ENCODE measurements around the gene DKK1.
A peak's percentile ranks its signal among the peaks of the same experiment; 100 is the strongest.

The DKK1 gene, protein sequence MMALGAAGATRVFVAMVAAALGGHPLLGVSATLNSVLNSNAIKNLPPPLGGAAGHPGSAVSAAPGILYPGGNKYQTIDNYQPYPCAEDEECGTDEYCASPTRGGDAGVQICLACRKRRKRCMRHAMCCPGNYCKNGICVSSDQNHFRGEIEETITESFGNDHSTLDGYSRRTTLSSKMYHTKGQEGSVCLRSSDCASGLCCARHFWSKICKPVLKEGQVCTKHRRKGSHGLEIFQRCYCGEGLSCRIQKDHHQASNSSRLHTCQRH

DNA sequence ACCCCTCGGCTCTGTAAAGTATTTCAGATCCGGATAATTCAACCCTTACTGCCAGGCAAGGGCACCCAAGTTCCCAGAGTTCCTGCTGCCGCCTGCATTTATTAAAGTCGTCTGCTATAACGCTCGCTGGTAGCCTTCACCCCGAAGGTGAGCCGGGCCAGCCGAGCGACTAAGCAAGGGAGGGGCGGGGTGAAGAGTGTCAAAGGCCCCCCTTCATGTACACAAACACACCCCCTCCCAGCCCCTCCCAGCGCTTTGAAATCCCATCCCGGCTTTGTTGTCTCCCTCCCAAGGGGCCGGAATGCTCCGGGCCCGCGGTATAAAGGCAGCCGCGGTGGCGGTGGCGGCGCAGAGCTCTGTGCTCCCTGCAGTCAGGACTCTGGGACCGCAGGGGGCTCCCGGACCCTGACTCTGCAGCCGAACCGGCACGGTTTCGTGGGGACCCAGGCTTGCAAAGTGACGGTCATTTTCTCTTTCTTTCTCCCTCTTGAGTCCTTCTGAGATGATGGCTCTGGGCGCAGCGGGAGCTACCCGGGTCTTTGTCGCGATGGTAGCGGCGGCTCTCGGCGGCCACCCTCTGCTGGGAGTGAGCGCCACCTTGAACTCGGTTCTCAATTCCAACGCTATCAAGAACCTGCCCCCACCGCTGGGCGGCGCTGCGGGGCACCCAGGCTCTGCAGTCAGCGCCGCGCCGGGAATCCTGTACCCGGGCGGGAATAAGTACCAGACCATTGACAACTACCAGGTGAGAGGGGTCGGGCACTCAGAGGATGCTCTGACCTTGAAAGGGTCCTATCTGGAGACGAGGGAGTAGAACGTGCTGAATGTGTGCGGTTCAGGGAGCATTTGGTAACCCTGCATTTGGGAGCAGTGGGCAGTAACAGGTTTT is at the start of gene DKK1:
TSS of gene DKK1 (plus strand) at position 349 of the 889 bp plus-strand sequence. CDS start at position 503, 154 bp downstream.
- no peaks in the 10 kb centered on the region for H3K9me3 ChIP-seq (ENCODE audit: control insufficient read depth, insufficient read depth, low read depth, low read length)
- peak within 1 kb of the TSS; percentile 80 for H3K9ac ChIP-seq (ENCODE audit: low read length)
- no peak within 1 kb of the TSS; the same call in 1 of the 2 replicates for H3K27ac ChIP-seq (ENCODE audit: low read depth, low read length)
- peaks cover 9% of the 10 kb centered on the region; the same call in 1 of the 2 replicates for H3K4me1 ChIP-seq (ENCODE audit: control insufficient read depth, insufficient read depth, low read length)
- H3K4me3 ChIP-seq (ENCODE audit: low read depth, low read length) = peak within 1 kb of the TSS; percentile 72
- H3K27me3 ChIP-seq (ENCODE audit: control insufficient read depth, insufficient read depth, low read length) = peaks cover 84% of the 10 kb centered on the region
- H3K36me3 ChIP-seq (ENCODE audit: control insufficient read depth, insufficient read depth, low read length) = no peaks in the 10 kb centered on the region

DNA sequence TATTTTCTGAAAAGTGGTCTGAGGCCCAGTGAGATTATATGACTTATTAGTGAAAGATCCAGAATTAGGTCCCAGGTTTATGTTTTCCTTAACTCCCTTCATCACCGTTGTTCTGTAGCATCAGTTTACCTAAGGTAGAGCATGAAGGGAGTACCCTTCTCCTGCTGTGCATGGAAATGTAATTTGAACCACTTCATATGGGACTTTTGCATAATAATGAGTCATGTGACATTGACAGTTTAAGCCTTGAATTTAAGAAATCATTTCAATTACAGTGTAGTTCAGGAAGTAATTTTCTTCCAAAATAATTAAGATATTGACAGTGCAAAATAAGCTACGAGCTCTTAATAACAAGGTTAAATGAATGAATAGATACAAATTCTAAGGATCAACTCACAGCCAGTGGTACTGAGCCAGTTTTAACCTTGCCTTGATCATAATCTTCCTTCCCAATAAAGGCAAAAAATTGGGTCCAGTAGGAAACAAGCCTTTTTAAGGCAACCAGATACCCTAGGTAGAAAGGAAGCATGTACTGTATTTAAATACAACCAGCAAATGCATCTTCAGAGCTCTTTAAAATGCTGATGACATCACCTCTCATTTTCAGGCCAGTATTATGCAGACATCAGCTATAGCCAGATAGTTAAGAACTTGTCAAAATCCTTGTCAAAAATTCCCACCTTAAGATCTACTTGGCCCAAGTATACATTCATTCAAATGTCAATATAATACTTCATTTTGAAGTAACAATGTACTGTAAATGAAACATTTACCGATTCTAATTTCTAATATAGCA is 48.8 kb upstream of the DKK1 start:
- H3K27ac ChIP-seq (ENCODE audit: low read depth, low read length) = no peak overlapping the region
- no peaks in the 10 kb centered on the region for H3K9me3 ChIP-seq (ENCODE audit: control insufficient read depth, insufficient read depth, low read depth, low read length)

DNA sequence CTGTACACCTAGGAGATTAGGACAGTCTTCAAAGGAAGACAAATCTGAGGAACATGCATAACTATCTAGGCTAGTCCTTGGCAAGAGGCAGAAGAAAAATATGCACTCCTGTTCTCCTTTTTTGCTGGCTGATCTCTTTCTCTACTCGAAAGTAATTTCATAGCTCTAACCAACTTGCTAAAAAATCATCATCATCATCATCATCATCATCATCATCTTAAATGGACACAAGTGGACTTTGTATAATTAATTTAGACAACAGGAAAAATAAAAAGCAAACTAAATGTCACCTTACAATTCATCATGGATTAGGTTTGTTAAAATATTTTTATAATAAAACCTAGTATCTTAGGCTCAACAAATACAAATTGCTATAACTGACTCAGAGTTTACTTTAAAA is 47.2 kb upstream of the DKK1 start:
- H3K4me3 ChIP-seq (ENCODE audit: low read depth, low read length) = no peak overlapping the region
- no peak overlapping the region for H3K9ac ChIP-seq (ENCODE audit: low read length)
- H3K36me3 ChIP-seq (ENCODE audit: control insufficient read depth, insufficient read depth, low read length) = no peaks in the 10 kb centered on the region
- peaks cover 11% of the 10 kb centered on the region for H3K4me1 ChIP-seq (ENCODE audit: control insufficient read depth, insufficient read depth, low read length)
- H3K9me3 ChIP-seq (ENCODE audit: control insufficient read depth, insufficient read depth, low read depth, low read length) = no peaks in the 10 kb centered on the region
- H3K27me3 ChIP-seq (ENCODE audit: control insufficient read depth, insufficient read depth, low read length) = no peaks in the 10 kb centered on the region
- H3K27ac ChIP-seq (ENCODE audit: low read depth, low read length) = no peak overlapping the region

More for the DNA sequence above, 48.8 kb upstream of the DKK1 start:
- Histone ChIP-seq H3K9ac (ENCODE audit: low read length) (no peak overlapping the region), H3K4me3 (ENCODE audit: low read depth, low read length) (no peak overlapping the region), H3K27me3 (ENCODE audit: control insufficient read depth, insufficient read depth, low read length) (no peaks in the 10 kb centered on the region), H3K4me1 (ENCODE audit: control insufficient read depth, insufficient read depth, low read length) (peaks cover 11% of the 10 kb centered on the region), H3K36me3 (ENCODE audit: control insufficient read depth, insufficient read depth, low read length) (no peaks in the 10 kb centered on the region)

DNA sequence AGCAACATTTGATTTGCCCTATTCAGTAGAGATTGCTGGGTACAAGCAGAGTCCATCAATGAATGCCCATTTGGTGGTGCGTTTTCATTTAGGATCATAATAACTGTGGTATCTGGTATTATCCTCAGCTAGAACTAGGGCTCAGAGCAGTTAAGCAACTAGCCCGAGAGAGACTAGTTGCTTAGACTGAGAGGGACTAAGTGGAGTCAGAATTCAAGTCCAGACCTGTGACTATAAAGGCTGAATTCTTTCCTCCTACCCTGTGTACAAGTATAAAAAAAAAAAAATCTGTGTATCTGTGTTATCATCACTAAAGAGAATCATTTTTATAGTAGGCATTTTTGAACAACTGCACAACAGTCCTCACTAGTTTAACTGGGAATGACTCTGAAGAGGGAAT is 45.3 kb upstream of the DKK1 start:
- Histone ChIP-seq H3K27me3 (ENCODE audit: control insufficient read depth, insufficient read depth, low read length) (no peaks in the 10 kb centered on the region), H3K27ac (ENCODE audit: low read depth, low read length) (no peak overlapping the region), H3K9me3 (ENCODE audit: control insufficient read depth, insufficient read depth, low read depth, low read length) (no peaks in the 10 kb centered on the region), H3K4me1 (ENCODE audit: control insufficient read depth, insufficient read depth, low read length) (peaks cover 11% of the 10 kb centered on the region), H3K4me3 (ENCODE audit: low read depth, low read length) (no peak overlapping the region), H3K9ac (ENCODE audit: low read length) (no peak overlapping the region), H3K36me3 (ENCODE audit: control insufficient read depth, insufficient read depth, low read length) (no peaks in the 10 kb centered on the region)

DNA sequence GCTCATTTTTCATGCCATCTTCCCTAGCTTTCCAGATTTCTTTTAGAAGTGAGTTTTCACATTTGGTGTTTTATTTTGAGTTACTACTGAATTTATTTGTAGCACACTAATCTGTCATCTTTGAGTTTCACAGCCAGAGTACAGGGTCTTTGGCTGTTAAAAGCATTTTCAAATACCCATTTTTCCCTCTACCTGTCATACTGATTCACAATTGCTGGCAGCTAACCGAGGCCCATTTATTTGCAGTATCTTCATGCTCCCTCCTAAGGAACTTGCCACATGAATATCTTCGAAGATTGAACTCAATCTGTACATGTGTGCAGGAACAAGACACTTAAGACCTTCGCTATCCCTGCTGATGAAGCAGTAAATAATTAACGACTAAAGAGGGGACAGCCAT is 44.8 kb upstream of the DKK1 start:
- no peak overlapping the region for H3K4me3 ChIP-seq (ENCODE audit: low read depth, low read length)
- no peak overlapping the region for H3K9ac ChIP-seq (ENCODE audit: low read length)
- H3K27ac ChIP-seq (ENCODE audit: low read depth, low read length) = no peak overlapping the region
- H3K9me3 ChIP-seq (ENCODE audit: control insufficient read depth, insufficient read depth, low read depth, low read length) = no peaks in the 10 kb centered on the region
- no peaks in the 10 kb centered on the region for H3K36me3 ChIP-seq (ENCODE audit: control insufficient read depth, insufficient read depth, low read length)
- peaks cover 11% of the 10 kb centered on the region for H3K4me1 ChIP-seq (ENCODE audit: control insufficient read depth, insufficient read depth, low read length)
- H3K27me3 ChIP-seq (ENCODE audit: control insufficient read depth, insufficient read depth, low read length) = no peaks in the 10 kb centered on the region

DNA sequence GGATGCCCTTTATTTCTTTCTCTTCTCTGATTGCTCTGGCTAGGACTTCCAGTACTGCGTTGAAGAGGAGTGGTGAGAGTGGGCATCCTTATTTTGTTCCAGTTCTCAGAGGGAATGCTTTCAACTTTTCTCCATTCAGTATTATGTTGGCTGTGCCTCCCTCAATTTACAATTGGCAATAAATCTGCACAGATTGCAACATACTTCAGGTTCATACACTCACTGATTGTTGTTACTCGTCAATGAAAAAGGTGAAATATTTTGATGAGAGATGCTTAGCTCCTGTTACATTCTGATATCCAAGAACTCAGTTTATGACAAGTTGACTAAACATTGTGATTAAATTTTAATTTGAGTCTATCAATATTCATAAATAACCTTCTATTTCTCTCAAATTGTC is 37.9 kb upstream of the DKK1 start:
- Histone ChIP-seq H3K4me1 (ENCODE audit: control insufficient read depth, insufficient read depth, low read length) (no peaks in the 10 kb centered on the region), H3K9ac (ENCODE audit: low read length) (no peak overlapping the region), H3K36me3 (ENCODE audit: control insufficient read depth, insufficient read depth, low read length) (no peaks in the 10 kb centered on the region), H3K27me3 (ENCODE audit: control insufficient read depth, insufficient read depth, low read length) (no peaks in the 10 kb centered on the region), H3K9me3 (ENCODE audit: control insufficient read depth, insufficient read depth, low read depth, low read length) (no peaks in the 10 kb centered on the region), H3K27ac (ENCODE audit: low read depth, low read length) (no peak overlapping the region), H3K4me3 (ENCODE audit: low read depth, low read length) (no peak overlapping the region)

DNA sequence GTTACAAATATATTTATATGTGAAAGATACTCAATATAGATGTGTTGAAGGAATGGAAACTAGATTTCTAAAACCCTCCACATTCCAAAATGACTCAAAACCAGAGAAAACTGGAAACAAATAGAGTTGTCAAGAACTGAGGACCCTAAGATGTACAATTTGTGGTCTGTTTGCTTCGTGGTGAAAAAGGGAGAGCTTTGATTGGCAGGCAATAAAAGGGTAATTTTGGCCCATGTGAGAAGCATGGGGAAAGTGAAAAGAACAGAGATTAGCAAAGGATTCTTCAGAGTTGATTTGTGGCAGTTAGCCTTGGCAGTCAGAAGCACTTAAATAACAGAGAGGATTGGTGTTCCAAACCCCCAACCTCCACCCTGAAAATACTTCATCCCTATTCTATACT is 37.1 kb upstream of the DKK1 start:
- Histone ChIP-seq H3K4me1 (ENCODE audit: control insufficient read depth, insufficient read depth, low read length) (no peaks in the 10 kb centered on the region), H3K9me3 (ENCODE audit: control insufficient read depth, insufficient read depth, low read depth, low read length) (no peaks in the 10 kb centered on the region), H3K27ac (ENCODE audit: low read depth, low read length) (no peak overlapping the region), H3K27me3 (ENCODE audit: control insufficient read depth, insufficient read depth, low read length) (no peaks in the 10 kb centered on the region), H3K4me3 (ENCODE audit: low read depth, low read length) (no peak overlapping the region), H3K9ac (ENCODE audit: low read length) (no peak overlapping the region), H3K36me3 (ENCODE audit: control insufficient read depth, insufficient read depth, low read length) (no peaks in the 10 kb centered on the region)

DNA sequence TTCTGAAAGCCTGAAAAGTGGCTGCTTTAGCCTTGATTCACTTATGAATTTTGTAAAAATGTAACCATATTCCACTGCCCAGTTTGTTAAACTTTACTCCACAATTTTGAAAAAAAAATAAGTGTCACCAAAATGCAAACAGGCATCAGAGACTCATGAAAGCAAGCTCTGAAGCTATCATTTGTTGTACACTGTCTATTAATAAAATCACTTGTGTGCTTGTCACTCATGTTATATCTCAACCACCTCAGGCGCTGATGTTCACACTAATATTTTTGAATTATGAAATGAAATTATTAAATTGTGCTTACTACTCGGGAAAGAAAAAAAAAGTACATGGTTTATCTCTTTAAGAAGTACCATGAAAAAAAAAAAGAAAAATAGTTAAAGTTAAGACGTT is 34.5 kb upstream of the DKK1 start:
- no peaks in the 10 kb centered on the region for H3K4me1 ChIP-seq (ENCODE audit: control insufficient read depth, insufficient read depth, low read length)
- H3K27me3 ChIP-seq (ENCODE audit: control insufficient read depth, insufficient read depth, low read length) = no peaks in the 10 kb centered on the region
- no peaks in the 10 kb centered on the region for H3K36me3 ChIP-seq (ENCODE audit: control insufficient read depth, insufficient read depth, low read length)
- no peak overlapping the region for H3K9ac ChIP-seq (ENCODE audit: low read length)
- no peak overlapping the region for H3K27ac ChIP-seq (ENCODE audit: low read depth, low read length)
- no peaks in the 10 kb centered on the region for H3K9me3 ChIP-seq (ENCODE audit: control insufficient read depth, insufficient read depth, low read depth, low read length)
- no peak overlapping the region for H3K4me3 ChIP-seq (ENCODE audit: low read depth, low read length)

DNA sequence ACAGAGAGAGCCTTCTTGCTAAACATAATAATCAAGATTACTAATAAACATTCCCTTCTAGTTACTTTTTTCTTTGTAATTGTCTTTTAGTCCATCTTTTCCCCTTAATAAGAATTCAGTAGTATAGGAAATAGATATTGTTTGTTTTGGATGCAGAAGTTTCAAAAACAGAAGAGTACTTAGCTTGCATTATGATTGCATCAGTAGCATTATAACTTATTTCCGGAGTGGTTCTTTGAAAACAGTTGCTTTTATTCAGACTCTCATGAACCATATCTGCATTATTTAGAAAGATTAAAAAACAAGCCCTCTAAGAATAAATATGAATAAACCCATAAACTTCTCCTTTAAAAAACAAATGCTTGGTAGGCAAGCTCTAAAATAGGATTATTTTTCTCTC is 34.0 kb upstream of the DKK1 start:
- H3K9me3 ChIP-seq (ENCODE audit: control insufficient read depth, insufficient read depth, low read depth, low read length) = no peaks in the 10 kb centered on the region
- no peak overlapping the region for H3K9ac ChIP-seq (ENCODE audit: low read length)
- no peak overlapping the region for H3K27ac ChIP-seq (ENCODE audit: low read depth, low read length)
- H3K4me1 ChIP-seq (ENCODE audit: control insufficient read depth, insufficient read depth, low read length) = no peaks in the 10 kb centered on the region
- H3K36me3 ChIP-seq (ENCODE audit: control insufficient read depth, insufficient read depth, low read length) = no peaks in the 10 kb centered on the region
- H3K27me3 ChIP-seq (ENCODE audit: control insufficient read depth, insufficient read depth, low read length) = no peaks in the 10 kb centered on the region
- no peak overlapping the region for H3K4me3 ChIP-seq (ENCODE audit: low read depth, low read length)

DNA sequence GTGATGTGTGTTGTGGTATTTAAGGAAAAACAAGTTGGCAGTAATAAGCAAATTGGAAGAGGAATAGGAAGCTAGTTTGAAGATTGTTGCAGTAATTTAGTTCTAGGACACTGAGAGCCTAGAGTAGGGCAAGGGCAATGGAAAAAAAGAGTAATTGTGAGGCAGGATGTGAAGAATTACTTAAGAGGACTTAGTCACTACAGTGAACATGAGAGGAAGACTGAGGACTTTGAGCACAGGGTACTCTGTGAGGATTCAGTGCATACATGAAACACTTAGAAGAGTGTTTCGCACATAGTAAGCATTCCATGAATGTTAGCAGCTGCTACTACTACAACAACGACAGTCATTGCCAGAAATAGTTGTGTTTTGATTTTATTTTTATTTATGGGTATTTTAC is 30.9 kb upstream of the DKK1 start:
- H3K27me3 ChIP-seq (ENCODE audit: control insufficient read depth, insufficient read depth, low read length) = no peaks in the 10 kb centered on the region
- no peaks in the 10 kb centered on the region for H3K9me3 ChIP-seq (ENCODE audit: control insufficient read depth, insufficient read depth, low read depth, low read length)

More for the DNA sequence above, 30.9 kb upstream of the DKK1 start:
- no peaks in the 10 kb centered on the region for H3K36me3 ChIP-seq (ENCODE audit: control insufficient read depth, insufficient read depth, low read length)
- no peak overlapping the region for H3K4me3 ChIP-seq (ENCODE audit: low read depth, low read length)
- H3K27ac ChIP-seq (ENCODE audit: low read depth, low read length) = no peak overlapping the region
- H3K4me1 ChIP-seq (ENCODE audit: control insufficient read depth, insufficient read depth, low read length) = no peaks in the 10 kb centered on the region
- H3K9ac ChIP-seq (ENCODE audit: low read length) = no peak overlapping the region
